ENCODE results near the gene LEMD2. TPM values are rescaled to one million over a fixed set of nuclear protein-coding genes. Genes with fewer than 3 reads are reported as not detected.

The LEMD2 gene
- total RNA-seq, 1 donor, result 59.2 TPM

GRCh38 chr6:33802186-33802958, 13.4 kb upstream of the LEMD2 start:
- DNase-seq (ENCODE audit: low read depth), result no peak
- no peak overlapping the region for H3K4me3 ChIP-seq (ENCODE audit: low read depth, low read length)
- TF ChIP-seq CTCF (IDR thresholded peaks at IDR 0.05; ENCODE audit: insufficient read depth, low read depth, low read length), result no peak

- no peak for DNase-seq (ENCODE audit: low read depth)
- no peak for TF ChIP-seq CTCF (IDR thresholded peaks at IDR 0.05; ENCODE audit: insufficient read depth, low read depth, low read length)
- H3K4me3 ChIP-seq (ENCODE audit: low read depth, low read length), result no peak overlapping the region
These were observed 12.7 kb upstream of the LEMD2 start for GRCh38 chr6:33801611-33802010.

- TF ChIP-seq CTCF (IDR thresholded peaks at IDR 0.05; ENCODE audit: insufficient read depth, low read depth, low read length), result no peak
- no peak for DNase-seq (ENCODE audit: low read depth)
- H3K4me3 ChIP-seq (ENCODE audit: low read depth, low read length), result no peak overlapping the region
These were observed 11.5 kb upstream of the LEMD2 start for GRCh38 chr6:33800248-33800969.

GRCh38 chr6:33799454-33800113, 10.7 kb upstream of the LEMD2 start:
- no peak for DNase-seq (ENCODE audit: low read depth)
- no peak for TF ChIP-seq CTCF (IDR thresholded peaks at IDR 0.05; ENCODE audit: insufficient read depth, low read depth, low read length)
- H3K4me3 ChIP-seq (ENCODE audit: low read depth, low read length), result no peak overlapping the region

- no peak overlapping the region for H3K4me3 ChIP-seq (ENCODE audit: low read depth, low read length)
- no peak for DNase-seq (ENCODE audit: low read depth)
- no peak for TF ChIP-seq CTCF (IDR thresholded peaks at IDR 0.05; ENCODE audit: insufficient read depth, low read depth, low read length)
These were observed 9.5 kb upstream of the LEMD2 start for GRCh38 chr6:33798343-33798848.

GRCh38 chr6:33797626-33798342, 8.9 kb upstream of the LEMD2 start:
- TF ChIP-seq CTCF (IDR thresholded peaks at IDR 0.05; ENCODE audit: insufficient read depth, low read depth, low read length), result no peak
- no peak for DNase-seq (ENCODE audit: low read depth)
- H3K4me3 ChIP-seq (ENCODE audit: low read depth, low read length), result no peak overlapping the region
